OCI-LY1 (cell line): ENCODE data around the gene IL12RB1.

ENCODE experiments used
- CTCF ChIP-seq: fragments of 200-600 bp; sonication (generic), shearing (Covaris generic); IDR thresholded peaks from 2 replicates; pipeline ENCODE4 v1.5.1; 2017; ENCODE audit warnings: mild to moderate bottlenecking, antibody characterized with exemption, low read length, moderate library complexity, mixed read lengths
- EZH2 ChIP-seq: fragments of 200-600 bp; sonication (generic), shearing (Covaris generic); IDR thresholded peaks from 2 replicates; pipeline ENCODE4 v1.8.0; 2017; ENCODE audit warnings: borderline replicate concordance, mixed run types, mild to moderate bottlenecking, antibody characterized with exemption, low read length, moderate library complexity, mixed read lengths

- TF ChIP-seq CTCF (no peak), EZH2 (no peak)
Observed at GRCh38 chr19:18114483-18114882, 27.7 kb upstream of the IL12RB1 start.
